Tibial nerve (tissue), 4 donors: ENCODE data around the gene SCYGR5. TPM values are rescaled to one million over a fixed set of nuclear protein-coding genes. Genes with fewer than 3 reads are reported as not detected.

Experiments
- DNase-seq, 2 donors: peaks; one replicate each; pipeline ENCODE4 v3.0.0-alpha.2; 2019; ENCODE audit warnings: low spot score in 2 of 2
- H3K27ac ChIP-seq, 4 donors: fragments of 200-600 bp; sonication (generic) in 3 of 4; one replicate each; pipeline ENCODE4 v1.5.1; 2017 to 2019; ENCODE audit warnings: mild to moderate bottlenecking in 1 of 4
- H3K27me3 ChIP-seq, 2 donors: fragments of 200-600 bp; sonication (generic) in 1 of 2; one replicate each; pipeline versions ENCODE4 v1.5.1 to v1.6.0; 2017 to 2019
- H3K36me3 ChIP-seq, 3 donors: fragments of 200-600 bp; sonication (generic); one replicate each; pipeline ENCODE4 v1.5.1; 2018 to 2019
- H3K4me1 ChIP-seq, 4 donors: fragments of 200-600 bp; sonication (generic) in 3 of 4; one replicate each; pipeline ENCODE4 v1.5.1; 2017 to 2019
- H3K4me3 ChIP-seq, 4 donors: fragments of 200-600 bp; sonication (generic) in 3 of 4; one replicate each; pipeline ENCODE4 v1.5.1; 2017 to 2019; ENCODE audit warnings: mild to moderate bottlenecking in 1 of 4, moderate library complexity in 1 of 4
- H3K9me3 ChIP-seq, 4 donors: fragments of 200-600 bp; sonication (generic) in 3 of 4; one replicate each; pipeline ENCODE4 v1.5.1; 2017 to 2019
- EP300 ChIP-seq, 2 donors: sonication (generic); formaldehyde crosslinking; IDR thresholded peaks; one replicate each; pipeline ENCODE4 v1.6.1; 2017; ENCODE audit warnings: antibody characterized with exemption in 2 of 2, mild to moderate bottlenecking in 1 of 2
- POLR2A ChIP-seq, 2 donors: fragments of 450-650 bp; IDR thresholded peaks; one replicate each; pipeline ENCODE4 v1.6.1; 2017; ENCODE audit warnings: antibody characterized with exemption in 2 of 2, mild to moderate bottlenecking in 2 of 2, moderate library complexity in 2 of 2
- WGBS, 2 donors: methylation state at CpG; one replicate each; pipeline ENCODE4 v1.1.5; 2018; 5-methylcytosine and 5-hydroxymethylcytosine counted together
- total RNA-seq, 4 donors: library from RNA; depleted of rRNA; stranded (reverse); fragments of >200 nt; gene quantifications; one replicate each; pipeline ENCODE4 v1.1.0, GENCODE V29; 2016
- TF ChIP-seq, protein P1 (sequence below), 5 experiments: fragments of 200-600 bp in 3 of 5; fragments of 450-650 bp in 2 of 5; sonication (generic) in 3 of 5; IDR thresholded peaks; one replicate each; pipeline ENCODE4 v1.5.1; 2016 to 2019; ENCODE audit warnings: antibody characterized with exemption in 5 of 5, mild to moderate bottlenecking in 3 of 5, moderate library complexity in 2 of 5

Gene SCYGR5
- total RNA-seq, 4 donors from 2014 or later: not detected

- no peak overlapping the region for H3K4me3 ChIP-seq
- no peaks in the 10 kb centered on the region for H3K27me3 ChIP-seq
- H3K36me3 ChIP-seq: no peaks in the 10 kb centered on the region
- no peaks in the 10 kb centered on the region for H3K4me1 ChIP-seq
- no peak for TF ChIP-seq EP300 (IDR thresholded peaks at IDR 0.05)
- TF ChIP-seq POLR2A (IDR thresholded peaks at IDR 0.05): no peak
- TF ChIP-seq, protein P1, sequence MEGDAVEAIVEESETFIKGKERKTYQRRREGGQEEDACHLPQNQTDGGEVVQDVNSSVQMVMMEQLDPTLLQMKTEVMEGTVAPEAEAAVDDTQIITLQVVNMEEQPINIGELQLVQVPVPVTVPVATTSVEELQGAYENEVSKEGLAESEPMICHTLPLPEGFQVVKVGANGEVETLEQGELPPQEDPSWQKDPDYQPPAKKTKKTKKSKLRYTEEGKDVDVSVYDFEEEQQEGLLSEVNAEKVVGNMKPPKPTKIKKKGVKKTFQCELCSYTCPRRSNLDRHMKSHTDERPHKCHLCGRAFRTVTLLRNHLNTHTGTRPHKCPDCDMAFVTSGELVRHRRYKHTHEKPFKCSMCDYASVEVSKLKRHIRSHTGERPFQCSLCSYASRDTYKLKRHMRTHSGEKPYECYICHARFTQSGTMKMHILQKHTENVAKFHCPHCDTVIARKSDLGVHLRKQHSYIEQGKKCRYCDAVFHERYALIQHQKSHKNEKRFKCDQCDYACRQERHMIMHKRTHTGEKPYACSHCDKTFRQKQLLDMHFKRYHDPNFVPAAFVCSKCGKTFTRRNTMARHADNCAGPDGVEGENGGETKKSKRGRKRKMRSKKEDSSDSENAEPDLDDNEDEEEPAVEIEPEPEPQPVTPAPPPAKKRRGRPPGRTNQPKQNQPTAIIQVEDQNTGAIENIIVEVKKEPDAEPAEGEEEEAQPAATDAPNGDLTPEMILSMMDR (IDR thresholded peaks at IDR 0.05): no peak
- 82 to 88% methylated on average over 3 of the region's 3 CpGs for WGBS, 2 donors
- H3K27ac ChIP-seq: no peak overlapping the region
- no peaks in the 10 kb centered on the region for H3K9me3 ChIP-seq
- DNase-seq: no peak
Observed at GRCh38 chr2:227687189-227687588, 20.6 kb downstream of the SCYGR5 start.

DNA sequence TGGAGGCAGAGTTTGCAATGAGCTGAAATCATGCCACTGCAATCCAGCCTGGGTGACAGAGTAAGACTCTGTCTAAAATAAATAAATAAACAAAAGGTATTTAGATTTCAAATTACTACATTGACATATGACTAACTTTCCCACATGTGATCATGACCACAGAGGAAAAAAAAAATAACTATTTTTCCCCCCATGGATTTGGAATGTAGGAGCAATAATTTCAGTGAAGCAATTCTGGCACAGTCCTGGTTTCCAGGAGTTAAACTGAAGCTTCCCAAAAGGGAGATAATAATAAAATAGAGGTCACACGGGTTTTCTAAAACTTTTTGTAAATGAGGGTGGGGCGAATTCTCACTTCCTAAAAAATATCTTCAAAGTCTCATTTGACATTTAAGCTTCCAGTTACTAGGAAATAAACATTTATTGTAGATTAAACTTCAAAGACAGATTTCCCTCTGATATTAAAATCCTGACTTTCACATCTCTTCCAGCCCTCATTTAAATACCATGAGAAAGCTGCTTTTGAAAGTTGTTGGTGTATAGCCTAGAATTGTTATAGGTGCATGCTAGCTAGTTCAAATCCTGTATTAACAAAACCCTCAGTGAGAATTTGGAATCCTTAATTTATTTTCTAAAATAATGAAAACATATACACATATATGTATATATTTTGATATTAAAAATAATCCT, 30.5 kb downstream of the SCYGR5 start:
- Histone ChIP-seq H3K4me3 (no peak overlapping the region), H3K4me1 (peaks cover 0 to 8% (median 0%) of the 10 kb centered on the region in 4 donors), H3K9me3 (no peaks in the 10 kb centered on the region), H3K36me3 (no peaks in the 10 kb centered on the region), H3K27me3 (no peaks in the 10 kb centered on the region), H3K27ac (no peak overlapping the region)
- 40 to 45% methylated on average over 2 of the region's 2 CpGs for WGBS, 2 donors
- no peak for TF ChIP-seq EP300 (IDR thresholded peaks at IDR 0.05)
- TF ChIP-seq, protein P1 (IDR thresholded peaks at IDR 0.05): no peak
- TF ChIP-seq POLR2A (IDR thresholded peaks at IDR 0.05): no peak
- DNase-seq: no peak

DNA sequence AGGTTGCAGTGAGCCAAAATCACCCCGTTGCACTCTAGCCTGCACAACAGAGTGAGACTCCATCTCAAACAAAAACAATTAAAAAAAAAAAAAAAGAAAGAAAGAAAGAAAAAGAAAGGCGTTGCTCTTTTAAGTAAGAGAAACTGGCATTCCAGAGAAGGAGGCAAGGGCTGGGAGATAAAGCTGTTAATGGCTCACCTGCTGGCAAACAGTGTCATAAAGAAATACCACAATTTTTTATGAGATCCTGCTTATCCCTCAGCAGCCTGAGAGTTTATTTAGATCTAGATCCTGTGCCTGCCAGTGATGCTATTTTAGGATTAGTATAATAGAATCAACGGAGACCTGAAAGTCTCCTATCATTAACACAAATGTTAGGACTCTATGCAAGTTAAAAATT, 35.0 kb downstream of the SCYGR5 start:
- peaks cover 0 to 7% (median 0%) of the 10 kb centered on the region in 4 donors for H3K4me1 ChIP-seq
- H3K4me3 ChIP-seq: no peak overlapping the region
- H3K36me3 ChIP-seq: no peaks in the 10 kb centered on the region
- TF ChIP-seq POLR2A (IDR thresholded peaks at IDR 0.05): no peak
- TF ChIP-seq EP300 (IDR thresholded peaks at IDR 0.05): no peak
- TF ChIP-seq, protein P1 (IDR thresholded peaks at IDR 0.05): no peak
- H3K9me3 ChIP-seq: no peaks in the 10 kb centered on the region
- no peak overlapping the region for H3K27ac ChIP-seq
- 78 to 83% methylated on average over 3 of the region's 3 CpGs for WGBS, 2 donors
- no peaks in the 10 kb centered on the region for H3K27me3 ChIP-seq
- no peak for DNase-seq

DNA sequence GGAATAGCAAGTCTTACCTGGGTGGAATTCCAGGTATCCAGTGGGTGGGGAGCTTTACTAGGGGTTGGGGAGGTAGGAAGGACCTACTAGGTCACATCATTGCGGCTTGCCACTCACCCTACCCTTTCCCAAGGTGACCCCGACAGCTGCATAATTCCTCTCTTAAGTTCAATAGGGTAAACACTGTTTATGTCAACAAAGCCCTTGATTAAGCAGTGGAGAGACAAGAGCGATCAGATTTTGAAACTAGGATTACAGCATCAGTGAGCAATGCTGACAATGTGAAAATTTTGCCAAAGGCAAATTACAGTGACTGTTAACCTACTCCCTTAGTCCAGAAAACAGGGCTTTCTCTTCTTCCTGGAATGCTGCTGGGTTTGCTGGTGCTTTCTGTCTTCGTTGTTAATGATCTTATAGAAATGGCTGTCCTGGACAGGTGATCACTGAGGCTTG, 36.7 kb downstream of the SCYGR5 start:
- 35 to 39% methylated on average over 4 of the region's 4 CpGs for WGBS, 2 donors
- H3K4me1 ChIP-seq: no peaks in the 10 kb centered on the region

DNA sequence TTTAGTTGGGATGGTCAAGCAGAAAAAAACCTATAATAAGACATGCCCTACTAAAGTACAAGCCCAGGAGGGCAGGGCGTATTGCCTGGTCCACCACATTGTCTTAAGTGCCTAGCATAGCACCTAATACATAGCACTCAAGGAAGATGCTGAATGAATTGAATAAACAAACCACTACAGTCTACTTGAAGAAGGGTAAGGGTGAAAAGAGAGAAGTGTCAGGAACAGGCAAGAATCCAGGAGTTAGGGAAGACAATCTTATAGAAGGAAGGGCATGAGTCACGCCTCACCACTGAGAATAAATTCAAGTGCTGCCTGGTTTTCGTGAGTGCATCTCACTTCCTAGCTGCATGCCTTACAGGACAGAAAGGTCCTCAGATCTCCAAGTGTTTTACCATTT, 37.4 kb downstream of the SCYGR5 start:
- H3K27me3 ChIP-seq: no peaks in the 10 kb centered on the region
- no peak overlapping the region for H3K27ac ChIP-seq
- DNase-seq: no peak
- no peak overlapping the region for H3K4me3 ChIP-seq
- TF ChIP-seq POLR2A (IDR thresholded peaks at IDR 0.05) (no peak), EP300 (IDR thresholded peaks at IDR 0.05) (no peak)
- TF ChIP-seq, protein P1 (IDR thresholded peaks at IDR 0.05): no peak
- H3K36me3 ChIP-seq: no peaks in the 10 kb centered on the region
- H3K4me1 ChIP-seq: no peaks in the 10 kb centered on the region
- no peaks in the 10 kb centered on the region for H3K9me3 ChIP-seq
- WGBS, 2 donors: 78 to 82% methylated on average over 3 of the region's 3 CpGs

More for the DNA sequence above, 36.7 kb downstream of the SCYGR5 start:
- Histone ChIP-seq H3K27me3 (no peaks in the 10 kb centered on the region), H3K36me3 (no peaks in the 10 kb centered on the region), H3K4me3 (no peak overlapping the region), H3K9me3 (no peaks in the 10 kb centered on the region), H3K27ac (no peak overlapping the region)
- no peak for DNase-seq
- TF ChIP-seq EP300 (IDR thresholded peaks at IDR 0.05): no peak
- TF ChIP-seq POLR2A (IDR thresholded peaks at IDR 0.05): no peak
- TF ChIP-seq, protein P1 (IDR thresholded peaks at IDR 0.05): no peak
